Measurements from ENCODE around the gene SHC4.

GRCh38 chr15:48796521-48796920 is 167.2 kb downstream of the SHC4 start:
- TF ChIP-seq, protein P1, sequence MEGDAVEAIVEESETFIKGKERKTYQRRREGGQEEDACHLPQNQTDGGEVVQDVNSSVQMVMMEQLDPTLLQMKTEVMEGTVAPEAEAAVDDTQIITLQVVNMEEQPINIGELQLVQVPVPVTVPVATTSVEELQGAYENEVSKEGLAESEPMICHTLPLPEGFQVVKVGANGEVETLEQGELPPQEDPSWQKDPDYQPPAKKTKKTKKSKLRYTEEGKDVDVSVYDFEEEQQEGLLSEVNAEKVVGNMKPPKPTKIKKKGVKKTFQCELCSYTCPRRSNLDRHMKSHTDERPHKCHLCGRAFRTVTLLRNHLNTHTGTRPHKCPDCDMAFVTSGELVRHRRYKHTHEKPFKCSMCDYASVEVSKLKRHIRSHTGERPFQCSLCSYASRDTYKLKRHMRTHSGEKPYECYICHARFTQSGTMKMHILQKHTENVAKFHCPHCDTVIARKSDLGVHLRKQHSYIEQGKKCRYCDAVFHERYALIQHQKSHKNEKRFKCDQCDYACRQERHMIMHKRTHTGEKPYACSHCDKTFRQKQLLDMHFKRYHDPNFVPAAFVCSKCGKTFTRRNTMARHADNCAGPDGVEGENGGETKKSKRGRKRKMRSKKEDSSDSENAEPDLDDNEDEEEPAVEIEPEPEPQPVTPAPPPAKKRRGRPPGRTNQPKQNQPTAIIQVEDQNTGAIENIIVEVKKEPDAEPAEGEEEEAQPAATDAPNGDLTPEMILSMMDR (conservative IDR thresholded peaks at IDR 0.05), result no peak
- no peak for TF ChIP-seq EZH2 (IDR thresholded peaks at IDR 0.05; ENCODE audit: low read depth)

Data from PC-9 (cell line).